T-helper 1 cell treated with Interleukin-12 subunit alpha and Interleukin-12 subunit beta and Interleukin-4 antibody, amounts not matched to agents 30 ng/mL and 1 ng/mL, for 36 hours (primary cell): ENCODE data around the gene LMAN1. TPM values are rescaled to one million over a fixed set of nuclear protein-coding genes. Genes with fewer than 3 reads are reported as not detected.

ENCODE experiments used
- intact Hi-C: fragments of 100-400 bp; cut with micrococcal nuclease; formaldehyde crosslinking; loops from one replicate; pipeline ENCODE4 v1.15.1; 2024
- total RNA-seq: library from RNA; stranded (reverse); gene quantifications from 2 replicates; pipeline ENCODE4 v1.2.3, GENCODE V29; 2022

Gene LMAN1
- total RNA-seq = 144 and 149 TPM in 2 replicates

GRCh38 chr18:59358712-59359575 is at the start of gene LMAN1:
LMAN1 (minus strand) TSS chr18:59359265; CDS start chr18:59359244, 21 bp downstream.
- intact Hi-C loops = loop anchor here (1.0 to 5.0 kb wide), 11 partner anchors 10 to 1772 kb away; partner anchors contain the start of genes FECH, MALT1, NARS1 and SEC11C

- intact Hi-C loops = loop anchor here (2.0 to 10.0 kb wide), 6 partner anchors 44 to 638 kb away; partner anchors contain the start of gene LMAN1
Observed at GRCh38 chr18:59402432-59403090, 43.5 kb upstream of the LMAN1 start.

GRCh38 chr18:59400407-59400806 is 41.3 kb upstream of the LMAN1 start:
- intact Hi-C loops = loop anchor here (10.0 kb wide), 1 partner anchor 636 kb away; no protein-coding TSS in a partner anchor

- intact Hi-C loops = no loop called here
Observed at GRCh38 chr18:59395226-59396175, 36.4 kb upstream of the LMAN1 start.

GRCh38 chr18:59393381-59393780 is 34.3 kb upstream of the LMAN1 start:
- intact Hi-C loops = no loop called here

- intact Hi-C loops = no loop called here
Observed at GRCh38 chr18:59388817-59389216, 29.8 kb upstream of the LMAN1 start.

- intact Hi-C loops = no loop called here
Observed at GRCh38 chr18:59387687-59388565, 28.9 kb upstream of the LMAN1 start.

- intact Hi-C loops = no loop called here
Observed at GRCh38 chr18:59386909-59387686, 28.0 kb upstream of the LMAN1 start.

GRCh38 chr18:59385191-59385590 is 26.1 kb upstream of the LMAN1 start:
- intact Hi-C loops = no loop called here

GRCh38 chr18:59383851-59384250 is 24.8 kb upstream of the LMAN1 start:
- intact Hi-C loops = no loop called here

- intact Hi-C loops = no loop called here
Observed at GRCh38 chr18:59382383-59382782, 23.3 kb upstream of the LMAN1 start.

GRCh38 chr18:59381949-59382348 is 22.9 kb upstream of the LMAN1 start:
- intact Hi-C loops = no loop called here

- intact Hi-C loops = no loop called here
Observed at GRCh38 chr18:59380706-59381105, 21.6 kb upstream of the LMAN1 start.

- intact Hi-C loops = no loop called here
Observed at GRCh38 chr18:59379772-59380522, 20.9 kb upstream of the LMAN1 start.

GRCh38 chr18:59377613-59378337 is 18.7 kb upstream of the LMAN1 start:
- intact Hi-C loops = no loop called here

GRCh38 chr18:59376351-59376935 is 17.4 kb upstream of the LMAN1 start:
- intact Hi-C loops = no loop called here

GRCh38 chr18:59374128-59374527 is 15.1 kb upstream of the LMAN1 start:
- intact Hi-C loops = no loop called here

- intact Hi-C loops = no loop called here
Observed at GRCh38 chr18:59372975-59373374, 13.9 kb upstream of the LMAN1 start.
